RWPE2 (cell line): ENCODE measurements around the gene NUP214.
"Not testable (repeated sequence)": the region's sequence is repeated elsewhere in the genome, so short reads cannot be mapped to it uniquely, and the experiment has no call there.

Experiments used
- ATAC-seq: fragments of 200-7000 bp; cut with Tn5 transposase; 3 replicates; pipeline ENCODE4 v1.9.1; 2021; ENCODE audit warnings: low read depth
- DNase-seq: peaks from one replicate; pipeline ENCODE4 v3.0.0-alpha.2; 2020; ENCODE audit warnings: low spot score
- H3K27ac ChIP-seq: fragments of 450-650 bp; 2 replicates; pipeline ENCODE4 v1.5.1; 2017; ENCODE audit warnings: mild to moderate bottlenecking; ENCODE audit not compliant: poor library complexity, severe bottlenecking
- H3K27me3 ChIP-seq: fragments of 250-450 bp; sonication (Bioruptor Pico); 2 replicates; pipeline ENCODE4 v1.5.1; 2021; ENCODE audit warnings: mild to moderate bottlenecking, moderate library complexity; ENCODE audit not compliant: insufficient read depth, poor library complexity, severe bottlenecking
- H3K36me3 ChIP-seq: fragments of 250-450 bp; sonication (Bioruptor Pico); 2 replicates; pipeline ENCODE4 v1.5.1; 2020; ENCODE audit warnings: low read depth, mild to moderate bottlenecking, moderate library complexity
- H3K4me1 ChIP-seq: fragments of 250-450 bp; sonication (Bioruptor Pico); 2 replicates; pipeline ENCODE4 v1.5.1; 2021; ENCODE audit warnings: mild to moderate bottlenecking, moderate library complexity; ENCODE audit not compliant: insufficient read depth, poor library complexity, severe bottlenecking
- H3K4me3 ChIP-seq: fragments of 250-450 bp; sonication (Bioruptor Pico); 2 replicates; pipeline ENCODE4 v1.5.1; 2021; ENCODE audit warnings: mild to moderate bottlenecking, moderate library complexity; ENCODE audit not compliant: severe bottlenecking
- H3K9me3 ChIP-seq: fragments of 250-450 bp; sonication (Bioruptor Pico); 2 replicates; pipeline ENCODE4 v1.5.1; 2021; ENCODE audit warnings: mild to moderate bottlenecking, moderate library complexity; ENCODE audit not compliant: severe bottlenecking
- TF ChIP-seq, protein P1 (sequence below): fragments of 450-650 bp; IDR thresholded peaks from one replicate; pipeline ENCODE4 v1.5.1; 2017; ENCODE audit warnings: mild to moderate bottlenecking, moderate library complexity; ENCODE audit not compliant: poor library complexity, severe bottlenecking

The NUP214 gene

DNA sequence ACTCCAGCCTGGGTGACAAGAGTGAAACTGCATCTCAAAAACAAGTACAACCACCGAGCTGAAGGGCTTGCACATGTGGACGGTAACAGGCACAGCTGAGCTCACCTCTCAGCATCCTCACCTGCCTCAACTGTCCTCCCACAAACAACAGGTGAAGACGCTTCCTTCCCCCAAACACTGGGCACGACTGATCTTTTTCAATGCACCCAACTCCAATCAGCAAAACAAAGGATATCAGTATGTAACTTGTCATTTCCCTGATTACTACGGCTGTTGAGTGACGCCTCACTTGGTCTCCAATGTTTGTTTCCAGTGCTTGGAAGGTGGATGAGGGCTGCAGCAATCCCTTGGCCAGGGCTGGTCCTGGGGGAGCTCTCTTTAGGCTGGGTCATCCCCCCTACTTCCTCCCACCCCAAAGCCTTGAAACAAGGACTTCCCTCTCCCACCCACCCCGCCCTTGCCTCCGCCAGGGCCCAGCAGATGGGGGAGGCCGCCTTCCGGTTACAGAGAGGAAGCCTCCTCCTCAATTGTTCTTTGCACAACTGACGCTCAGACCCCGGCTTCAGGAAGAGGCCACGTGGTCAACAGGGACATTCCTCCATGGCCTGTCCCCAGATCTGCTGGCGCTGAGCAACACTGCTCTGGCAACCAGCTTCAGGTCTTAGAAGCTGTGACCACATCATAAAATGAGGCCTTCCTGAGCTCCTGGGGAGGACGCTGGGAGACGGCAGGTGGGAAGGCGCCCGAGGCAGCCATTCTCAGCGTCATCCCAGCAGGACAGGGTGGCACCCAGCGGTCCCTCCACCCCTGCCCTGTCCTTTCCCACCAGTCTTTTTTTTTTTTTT, 145.0 kb downstream of the NUP214 start:
- no peaks in the 10 kb centered on the region for H3K36me3 ChIP-seq
- H3K9me3 ChIP-seq = peaks cover 2% of the 10 kb centered on the region
- no peak overlapping the region for H3K4me3 ChIP-seq
- H3K4me1 ChIP-seq = no peaks in the 10 kb centered on the region
- no peak overlapping the region for H3K27ac ChIP-seq
- no peaks in the 10 kb centered on the region for H3K27me3 ChIP-seq
- TF ChIP-seq, protein P1, sequence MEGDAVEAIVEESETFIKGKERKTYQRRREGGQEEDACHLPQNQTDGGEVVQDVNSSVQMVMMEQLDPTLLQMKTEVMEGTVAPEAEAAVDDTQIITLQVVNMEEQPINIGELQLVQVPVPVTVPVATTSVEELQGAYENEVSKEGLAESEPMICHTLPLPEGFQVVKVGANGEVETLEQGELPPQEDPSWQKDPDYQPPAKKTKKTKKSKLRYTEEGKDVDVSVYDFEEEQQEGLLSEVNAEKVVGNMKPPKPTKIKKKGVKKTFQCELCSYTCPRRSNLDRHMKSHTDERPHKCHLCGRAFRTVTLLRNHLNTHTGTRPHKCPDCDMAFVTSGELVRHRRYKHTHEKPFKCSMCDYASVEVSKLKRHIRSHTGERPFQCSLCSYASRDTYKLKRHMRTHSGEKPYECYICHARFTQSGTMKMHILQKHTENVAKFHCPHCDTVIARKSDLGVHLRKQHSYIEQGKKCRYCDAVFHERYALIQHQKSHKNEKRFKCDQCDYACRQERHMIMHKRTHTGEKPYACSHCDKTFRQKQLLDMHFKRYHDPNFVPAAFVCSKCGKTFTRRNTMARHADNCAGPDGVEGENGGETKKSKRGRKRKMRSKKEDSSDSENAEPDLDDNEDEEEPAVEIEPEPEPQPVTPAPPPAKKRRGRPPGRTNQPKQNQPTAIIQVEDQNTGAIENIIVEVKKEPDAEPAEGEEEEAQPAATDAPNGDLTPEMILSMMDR = no peak
- ATAC-seq = no peak
- DNase-seq = no peak

DNA sequence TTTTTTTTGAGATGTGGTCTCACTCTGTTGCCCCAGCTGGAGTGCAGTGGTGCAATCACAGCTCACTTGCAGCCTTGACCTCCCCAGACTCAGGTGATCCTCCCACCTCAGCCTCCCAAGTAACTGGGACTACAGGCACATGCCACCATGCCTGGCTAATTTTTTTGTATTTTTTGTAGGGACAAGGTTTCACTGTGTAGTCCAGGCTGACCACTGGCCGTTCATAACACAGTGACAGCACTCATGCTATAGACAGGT, 145.6 kb downstream of the NUP214 start:
- H3K27ac ChIP-seq, DNase-seq, H3K4me3 ChIP-seq, H3K36me3 ChIP-seq, H3K9me3 ChIP-seq, H3K27me3 ChIP-seq, H3K4me1 ChIP-seq, ATAC-seq: not testable (repeated sequence)

DNA sequence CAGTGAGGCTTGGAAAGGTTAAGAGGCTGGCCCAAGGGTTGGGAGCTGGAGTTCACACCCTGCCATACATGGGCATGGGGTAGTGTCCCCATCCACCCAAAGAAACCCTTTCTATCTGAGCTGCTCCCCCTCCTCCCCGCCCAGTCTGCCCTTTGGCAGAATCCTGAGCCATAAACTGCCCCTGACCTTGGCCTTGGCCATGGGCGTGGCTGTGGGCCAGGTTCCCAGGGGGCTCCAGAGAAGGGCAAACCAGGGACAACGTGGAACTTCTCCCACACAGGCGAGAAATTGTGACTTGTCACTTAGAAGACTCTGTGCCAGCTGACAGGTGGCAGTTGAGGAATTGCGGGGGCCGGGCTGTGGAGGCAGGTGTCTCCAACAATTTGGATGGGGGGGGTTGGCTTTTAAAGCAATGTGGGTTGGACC, 146.1 kb downstream of the NUP214 start:
- H3K27ac ChIP-seq = no peak overlapping the region
- no peak overlapping the region for H3K4me3 ChIP-seq
- peaks cover 10% of the 10 kb centered on the region for H3K27me3 ChIP-seq

DNA sequence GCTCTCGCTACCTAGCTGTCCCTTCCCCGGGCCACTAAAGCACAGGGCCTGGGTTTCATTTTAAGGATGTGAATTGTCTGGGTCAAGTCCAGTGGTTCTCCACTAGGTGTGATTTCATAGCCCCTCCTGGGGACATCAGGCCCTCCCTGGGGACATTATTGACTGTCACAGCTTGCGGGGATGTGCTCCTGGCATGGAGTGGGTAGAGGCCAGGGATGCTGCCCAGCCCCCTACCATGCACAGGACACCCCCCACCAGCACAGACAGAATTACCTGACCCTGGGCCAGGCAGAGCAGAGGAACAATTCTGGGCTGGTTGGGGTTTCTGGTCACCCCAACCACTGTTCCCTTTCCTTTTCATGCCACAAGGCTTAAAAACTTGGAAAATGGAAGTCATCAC, 146.8 kb downstream of the NUP214 start:
- H3K27me3 ChIP-seq = peaks cover 12% of the 10 kb centered on the region
- peaks cover 2% of the 10 kb centered on the region for H3K9me3 ChIP-seq
- H3K36me3 ChIP-seq = no peaks in the 10 kb centered on the region
- DNase-seq (no peak), ATAC-seq (no peak)
- TF ChIP-seq, protein P1 = no peak
- no peak overlapping the region for H3K4me3 ChIP-seq
- no peak overlapping the region for H3K27ac ChIP-seq
- no peaks in the 10 kb centered on the region for H3K4me1 ChIP-seq

More for the DNA sequence above, 146.1 kb downstream of the NUP214 start:
- TF ChIP-seq, protein P1 = no peak
- Histone ChIP-seq H3K4me1 (no peaks in the 10 kb centered on the region), H3K9me3 (peaks cover 2% of the 10 kb centered on the region), H3K36me3 (no peaks in the 10 kb centered on the region)
- no peak for ATAC-seq
- DNase-seq = no peak

DNA sequence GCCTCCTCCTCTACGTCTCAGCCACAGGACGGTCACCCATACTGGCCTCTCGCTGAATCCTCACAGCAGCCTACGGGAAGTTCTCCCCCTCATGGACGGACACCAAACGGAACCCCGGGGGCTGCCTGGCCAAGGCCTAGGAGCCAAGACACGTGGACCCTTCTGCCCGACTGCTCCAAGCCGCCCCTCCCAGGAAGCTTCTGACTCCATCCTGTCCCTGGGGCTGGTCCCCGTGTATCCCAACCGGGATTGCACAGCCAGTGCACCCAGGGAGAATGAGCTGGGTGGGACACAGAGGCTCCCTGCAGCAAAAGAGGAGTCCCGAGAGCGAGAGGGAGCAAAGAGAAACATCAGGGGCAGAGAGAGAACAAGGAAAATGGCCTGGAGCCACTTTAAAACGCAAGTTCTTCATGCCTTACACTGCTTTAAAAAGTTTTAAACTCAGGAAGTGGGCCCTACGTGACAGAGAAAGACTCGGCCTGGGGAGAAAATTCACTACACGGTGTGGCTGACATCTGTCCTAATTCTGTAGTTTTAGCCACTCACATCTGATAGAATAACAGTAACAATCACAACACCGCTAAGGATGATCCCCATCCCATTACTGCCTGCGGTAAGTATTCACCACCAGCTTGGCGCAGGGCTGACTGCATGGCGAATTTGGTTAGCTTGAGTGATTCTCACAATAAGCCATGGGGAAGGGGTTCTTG, 147.9 kb downstream of the NUP214 start:
- Histone ChIP-seq H3K27ac (no peak overlapping the region), H3K36me3 (no peaks in the 10 kb centered on the region), H3K27me3 (peaks cover 13% of the 10 kb centered on the region), H3K9me3 (no peaks in the 10 kb centered on the region), H3K4me3 (no peak overlapping the region), H3K4me1 (no peaks in the 10 kb centered on the region)
- ATAC-seq = no peak
- DNase-seq = no peak
- TF ChIP-seq, protein P1 = no peak
